Suprapubic skin (tissue), 3 donors: ENCODE measurements around the gene CADM4.

Experiments
- POLR2AphosphoS5 ChIP-seq, 3 donors: sonication (generic); formaldehyde crosslinking; IDR thresholded peaks; one replicate each; pipeline ENCODE4 v1.6.1; 2017; ENCODE audit warnings: antibody characterized with exemption in 3 of 3
- TF ChIP-seq, protein P1 (sequence below), 2 donors: fragments of 200-600 bp in 1 of 2; fragments of 450-650 bp in 1 of 2; sonication (generic) in 1 of 2; IDR thresholded peaks; one replicate each; pipeline ENCODE4 v1.5.1; 2016 to 2019; ENCODE audit warnings: antibody characterized with exemption in 2 of 2, mild to moderate bottlenecking in 1 of 2, moderate library complexity in 1 of 2

DNA sequence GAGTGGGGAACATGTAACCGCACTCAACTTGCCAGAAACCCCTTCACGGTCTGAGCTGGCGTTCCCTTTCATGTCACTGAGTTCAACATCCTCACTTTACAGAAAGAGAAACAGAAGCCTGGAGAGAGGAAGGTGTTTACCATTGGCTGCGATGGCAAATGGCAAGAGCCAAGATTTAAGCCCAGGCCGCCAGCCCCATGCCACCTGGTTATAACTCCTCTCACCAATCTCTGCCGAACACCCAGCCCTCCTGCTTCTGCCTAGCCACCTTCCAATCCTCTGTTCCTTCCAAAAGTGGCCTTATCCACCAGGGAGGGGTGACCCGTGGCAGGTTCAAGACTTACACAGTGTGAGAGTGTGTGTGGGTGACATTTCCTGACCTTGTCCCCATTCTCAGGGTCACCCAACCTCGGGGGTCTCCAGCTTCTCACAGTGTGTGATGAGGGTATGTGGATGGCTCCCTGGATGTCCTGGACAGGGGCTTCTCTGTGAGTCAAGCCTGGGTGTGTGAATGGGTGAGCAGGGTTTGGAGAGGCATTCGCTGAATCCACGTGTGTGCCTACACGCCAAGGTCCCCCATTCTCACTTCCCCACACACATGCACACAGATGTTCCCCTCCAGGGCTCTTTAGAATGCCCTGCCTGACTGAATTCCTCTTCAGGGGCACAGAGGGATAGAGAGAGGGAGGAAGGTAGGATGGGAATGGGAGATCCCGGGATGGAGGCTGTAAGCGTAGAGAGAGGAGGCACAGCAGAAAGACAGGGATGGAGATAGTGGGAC lies 1.2 kb downstream of the CADM4 start:
- TF ChIP-seq, protein P1, sequence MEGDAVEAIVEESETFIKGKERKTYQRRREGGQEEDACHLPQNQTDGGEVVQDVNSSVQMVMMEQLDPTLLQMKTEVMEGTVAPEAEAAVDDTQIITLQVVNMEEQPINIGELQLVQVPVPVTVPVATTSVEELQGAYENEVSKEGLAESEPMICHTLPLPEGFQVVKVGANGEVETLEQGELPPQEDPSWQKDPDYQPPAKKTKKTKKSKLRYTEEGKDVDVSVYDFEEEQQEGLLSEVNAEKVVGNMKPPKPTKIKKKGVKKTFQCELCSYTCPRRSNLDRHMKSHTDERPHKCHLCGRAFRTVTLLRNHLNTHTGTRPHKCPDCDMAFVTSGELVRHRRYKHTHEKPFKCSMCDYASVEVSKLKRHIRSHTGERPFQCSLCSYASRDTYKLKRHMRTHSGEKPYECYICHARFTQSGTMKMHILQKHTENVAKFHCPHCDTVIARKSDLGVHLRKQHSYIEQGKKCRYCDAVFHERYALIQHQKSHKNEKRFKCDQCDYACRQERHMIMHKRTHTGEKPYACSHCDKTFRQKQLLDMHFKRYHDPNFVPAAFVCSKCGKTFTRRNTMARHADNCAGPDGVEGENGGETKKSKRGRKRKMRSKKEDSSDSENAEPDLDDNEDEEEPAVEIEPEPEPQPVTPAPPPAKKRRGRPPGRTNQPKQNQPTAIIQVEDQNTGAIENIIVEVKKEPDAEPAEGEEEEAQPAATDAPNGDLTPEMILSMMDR (IDR thresholded peaks at IDR 0.05), result no peak
- no peak for TF ChIP-seq POLR2AphosphoS5 (IDR thresholded peaks at IDR 0.05)
